ENCODE results near the gene RWDD1.

GRCh38 chr6:116535109-116535508, 36.2 kb upstream of the RWDD1 start:
- TF ChIP-seq SP2 (CRISPR knock-in tag; IDR thresholded peaks at IDR 0.05) (no peak), POLR2AphosphoS5 (IDR thresholded peaks at IDR 0.05; ENCODE audit: low read depth, low read length) (no peak), ZNF768 (CRISPR knock-in tag; IDR thresholded peaks at IDR 0.05) (no peak), ZMAT3 (CRISPR knock-in tag; conservative IDR thresholded peaks at IDR 0.05) (no peak), ZNF343 (CRISPR knock-in tag; IDR thresholded peaks at IDR 0.05) (no peak), CTCF (CRISPR knock-in tag; IDR thresholded peaks at IDR 0.05) (no peak), REST (IDR thresholded peaks at IDR 0.05; ENCODE audit: borderline replicate concordance in 1 of 2, low read depth in 1 of 2, low read length in 2 of 2) (no peak), ZNF331 (CRISPR knock-in tag; IDR thresholded peaks at IDR 0.05) (no peak), STAT5B (CRISPR knock-in tag; IDR thresholded peaks at IDR 0.05) (no peak)
- TF ChIP-seq, protein P1, sequence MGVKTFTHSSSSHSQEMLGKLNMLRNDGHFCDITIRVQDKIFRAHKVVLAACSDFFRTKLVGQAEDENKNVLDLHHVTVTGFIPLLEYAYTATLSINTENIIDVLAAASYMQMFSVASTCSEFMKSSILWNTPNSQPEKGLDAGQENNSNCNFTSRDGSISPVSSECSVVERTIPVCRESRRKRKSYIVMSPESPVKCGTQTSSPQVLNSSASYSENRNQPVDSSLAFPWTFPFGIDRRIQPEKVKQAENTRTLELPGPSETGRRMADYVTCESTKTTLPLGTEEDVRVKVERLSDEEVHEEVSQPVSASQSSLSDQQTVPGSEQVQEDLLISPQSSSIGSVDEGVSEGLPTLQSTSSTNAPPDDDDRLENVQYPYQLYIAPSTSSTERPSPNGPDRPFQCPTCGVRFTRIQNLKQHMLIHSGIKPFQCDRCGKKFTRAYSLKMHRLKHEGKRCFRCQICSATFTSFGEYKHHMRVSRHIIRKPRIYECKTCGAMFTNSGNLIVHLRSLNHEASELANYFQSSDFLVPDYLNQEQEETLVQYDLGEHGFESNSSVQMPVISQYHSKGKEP (CRISPR knock-in tag; IDR thresholded peaks at IDR 0.05): no peak

Data from HepG2 (cell line).